Fibroblast of pulmonary artery (primary cell): ENCODE data around the gene OR1Q1.
"Not testable (repeated sequence)": the region's sequence is repeated elsewhere in the genome, so short reads cannot be mapped to it uniquely, and the experiment has no call there.

Source experiments
- DNase-seq: peaks from one replicate; pipeline ENCODE4 v3.0.0-alpha.2; 2010; ENCODE audit warnings: low read depth
- H3K4me3 ChIP-seq: replicated peaks from 2 replicates; pipeline ENCODE4 v1.5.1; 2011; ENCODE audit warnings: low read depth, mild to moderate bottlenecking, control low read depth, low read length, moderate library complexity
- TF ChIP-seq, protein P1 (sequence below): IDR thresholded peaks from 2 replicates; pipeline ENCODE4 v1.5.1; 2011; ENCODE audit warnings: mild to moderate bottlenecking, control low read depth, low read length, inconsistent platforms; ENCODE audit errors: missing control alignments

Gene OR1Q1, protein sequence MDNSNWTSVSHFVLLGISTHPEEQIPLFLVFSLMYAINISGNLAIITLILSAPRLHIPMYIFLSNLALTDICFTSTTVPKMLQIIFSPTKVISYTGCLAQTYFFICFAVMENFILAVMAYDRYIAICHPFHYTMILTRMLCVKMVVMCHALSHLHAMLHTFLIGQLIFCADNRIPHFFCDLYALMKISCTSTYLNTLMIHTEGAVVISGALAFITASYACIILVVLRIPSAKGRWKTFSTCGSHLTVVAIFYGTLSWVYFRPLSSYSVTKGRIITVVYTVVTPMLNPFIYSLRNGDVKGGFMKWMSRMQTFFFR

DNA sequence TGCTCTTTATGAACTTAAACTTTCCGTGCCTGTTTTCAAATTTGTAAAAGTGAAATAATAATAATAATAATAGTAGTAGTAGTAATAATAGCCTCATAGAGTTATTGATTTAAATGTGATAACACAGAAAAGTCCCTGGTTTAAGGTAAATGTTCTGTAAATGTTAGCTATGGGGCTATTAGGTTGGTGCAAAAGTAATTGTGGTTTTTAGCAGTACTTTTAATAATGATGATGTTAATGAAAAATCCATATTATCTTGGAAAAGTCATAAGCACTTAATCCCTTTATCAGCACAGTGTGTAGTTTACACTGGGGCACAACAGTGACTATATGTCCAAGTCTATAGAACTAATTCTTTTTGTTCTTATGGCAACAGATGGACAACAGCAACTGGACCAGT, at the start of gene OR1Q1:
Gene OR1Q1 (plus strand): TSS at position 377 of the 400 bp plus-strand sequence. CDS start 0 bp downstream, at position 377.
- TF ChIP-seq, protein P1, sequence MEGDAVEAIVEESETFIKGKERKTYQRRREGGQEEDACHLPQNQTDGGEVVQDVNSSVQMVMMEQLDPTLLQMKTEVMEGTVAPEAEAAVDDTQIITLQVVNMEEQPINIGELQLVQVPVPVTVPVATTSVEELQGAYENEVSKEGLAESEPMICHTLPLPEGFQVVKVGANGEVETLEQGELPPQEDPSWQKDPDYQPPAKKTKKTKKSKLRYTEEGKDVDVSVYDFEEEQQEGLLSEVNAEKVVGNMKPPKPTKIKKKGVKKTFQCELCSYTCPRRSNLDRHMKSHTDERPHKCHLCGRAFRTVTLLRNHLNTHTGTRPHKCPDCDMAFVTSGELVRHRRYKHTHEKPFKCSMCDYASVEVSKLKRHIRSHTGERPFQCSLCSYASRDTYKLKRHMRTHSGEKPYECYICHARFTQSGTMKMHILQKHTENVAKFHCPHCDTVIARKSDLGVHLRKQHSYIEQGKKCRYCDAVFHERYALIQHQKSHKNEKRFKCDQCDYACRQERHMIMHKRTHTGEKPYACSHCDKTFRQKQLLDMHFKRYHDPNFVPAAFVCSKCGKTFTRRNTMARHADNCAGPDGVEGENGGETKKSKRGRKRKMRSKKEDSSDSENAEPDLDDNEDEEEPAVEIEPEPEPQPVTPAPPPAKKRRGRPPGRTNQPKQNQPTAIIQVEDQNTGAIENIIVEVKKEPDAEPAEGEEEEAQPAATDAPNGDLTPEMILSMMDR: no peak
- DNase-seq: no peak
- H3K4me3 ChIP-seq: no peak within 1 kb of the TSS

DNA sequence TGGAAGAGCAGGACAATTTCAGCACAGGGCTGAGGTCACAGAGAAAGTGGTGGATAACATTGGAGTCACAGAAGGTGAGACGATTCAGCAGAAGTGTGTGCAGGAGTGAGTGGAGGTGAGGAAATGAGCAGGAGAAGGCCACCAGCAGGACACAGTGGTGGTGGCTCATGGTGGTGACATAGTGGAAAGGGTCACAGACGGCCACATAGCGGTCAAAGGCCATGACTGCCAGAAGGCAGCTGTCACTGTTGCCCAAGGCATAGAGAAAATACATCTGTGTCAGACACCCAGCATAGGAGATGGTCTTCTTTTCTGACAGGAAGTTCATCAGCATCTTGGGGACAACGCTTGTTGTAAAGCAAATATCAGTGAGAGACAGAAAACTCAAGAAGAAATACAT, 46.6 kb upstream of the OR1Q1 start:
- TF ChIP-seq, protein P1: no peak
- H3K4me3 ChIP-seq: no peak overlapping the region
- no peak for DNase-seq

DNA sequence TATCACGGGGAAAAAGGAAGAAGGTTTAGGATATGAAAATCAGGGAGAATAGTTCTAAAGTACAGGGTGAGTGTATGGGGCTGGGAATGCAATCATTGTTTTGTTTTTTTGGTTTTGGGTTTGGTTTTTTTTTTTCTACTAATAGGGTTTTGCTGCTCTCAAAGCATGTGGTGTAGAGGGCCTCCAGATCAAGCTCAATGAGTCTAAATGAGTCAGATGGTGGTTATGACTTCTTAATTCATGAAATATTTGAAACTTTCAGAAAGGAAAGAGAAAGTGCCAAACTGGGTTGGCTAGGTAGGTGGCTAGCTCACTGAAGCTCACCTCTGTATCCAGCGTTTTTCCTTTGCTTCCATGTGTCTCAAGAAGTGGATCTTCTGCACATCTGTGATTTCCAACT, 42.1 kb upstream of the OR1Q1 start:
- TF ChIP-seq, protein P1: no peak
- no peak overlapping the region for H3K4me3 ChIP-seq
- no peak for DNase-seq

DNA sequence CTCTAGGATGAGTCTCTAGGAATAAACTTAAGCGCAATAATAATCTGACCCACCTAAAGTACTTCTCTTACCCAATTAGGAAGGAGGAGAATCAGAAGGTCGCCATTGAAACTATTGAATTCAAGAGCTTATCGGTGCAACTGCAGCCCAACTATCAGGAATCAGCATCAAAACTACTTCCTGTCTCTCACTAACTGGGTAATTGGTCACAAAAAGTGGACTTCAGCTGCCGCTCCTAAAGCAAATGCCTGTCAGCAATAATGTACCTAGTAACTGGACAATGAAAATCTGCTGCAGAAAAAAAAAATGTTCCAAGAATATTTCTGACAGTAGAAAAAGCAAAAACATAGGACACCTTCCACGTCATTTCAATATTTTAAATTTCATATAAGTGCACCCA, 34.7 kb upstream of the OR1Q1 start:
- DNase-seq: no peak
- TF ChIP-seq, protein P1: no peak
- H3K4me3 ChIP-seq: no peak overlapping the region

DNA sequence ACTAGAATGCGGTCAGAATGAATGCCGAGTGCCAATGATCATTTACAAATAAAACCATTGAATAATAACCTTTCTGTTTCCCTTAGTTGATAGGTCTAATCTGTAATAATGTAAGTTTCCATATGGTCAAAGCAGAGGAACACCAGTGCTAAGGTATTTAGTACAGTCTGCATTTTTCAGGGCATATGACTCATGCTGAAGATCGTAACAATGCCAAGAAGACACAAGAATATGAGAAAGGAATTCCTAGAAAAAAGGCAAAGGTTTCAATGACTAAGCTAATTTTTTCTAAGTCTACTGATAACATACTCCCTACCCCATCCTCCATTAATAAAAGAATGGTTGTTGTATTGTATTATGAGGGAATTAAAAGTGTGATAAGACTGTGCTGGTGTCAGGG, 34.2 kb upstream of the OR1Q1 start:
- TF ChIP-seq, protein P1: no peak
- peak; percentile 83 for DNase-seq
- no peak overlapping the region for H3K4me3 ChIP-seq

DNA sequence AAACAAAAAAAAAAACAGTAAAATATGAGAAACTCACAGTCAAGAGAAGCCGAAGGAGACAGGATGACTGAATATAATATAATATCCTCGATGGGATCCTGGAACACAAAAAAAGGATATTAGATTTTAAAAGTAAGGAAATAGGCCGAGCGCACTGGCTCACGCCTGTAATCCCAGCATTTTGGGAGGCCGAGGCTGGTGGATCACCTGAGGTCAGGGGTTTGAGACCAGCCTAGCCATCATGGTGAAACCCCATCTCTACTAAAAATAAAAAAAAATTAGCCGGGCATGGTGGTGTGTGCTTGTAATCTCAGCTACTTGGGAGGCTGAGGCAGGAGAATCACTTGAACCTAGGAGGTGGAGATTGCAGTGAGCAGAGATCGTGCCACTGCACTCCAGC, 31.3 kb upstream of the OR1Q1 start, which contains the start of gene OR1L8:
Gene OR1L8 (minus strand): TSS at position 101 of the 400 bp plus-strand sequence. CDS start 14,907 bp downstream, outside the sequence.
- H3K4me3 ChIP-seq, DNase-seq: not testable (repeated sequence)

DNA sequence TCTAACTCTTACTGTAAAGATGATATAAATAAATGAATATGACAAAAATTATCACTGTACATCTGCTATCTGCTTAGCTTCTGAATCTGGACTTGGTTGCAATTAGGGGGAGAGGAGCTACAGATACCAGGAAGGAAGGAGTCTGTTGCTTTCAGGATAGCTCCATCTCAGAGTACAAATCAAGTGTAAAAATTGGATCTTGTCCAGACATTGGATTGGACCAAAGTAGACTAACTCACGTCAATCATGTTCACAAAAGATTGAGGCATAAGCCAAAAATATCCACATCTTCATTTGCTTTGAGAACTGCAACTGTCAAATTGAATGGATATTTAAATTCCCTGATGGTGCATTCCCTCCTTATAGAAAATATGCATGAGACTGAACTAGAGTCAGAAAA, 8.8 kb upstream of the OR1Q1 start:
- TF ChIP-seq, protein P1: no peak
- no peak overlapping the region for H3K4me3 ChIP-seq
- DNase-seq: no peak
